SK-N-MC (cell line): Measurements from ENCODE around the gene MVD.

Experiments used
- DNase-seq: peaks from one replicate; pipeline ENCODE4 v3.0.0-alpha.2; 2011; ENCODE audit warnings: low read depth, low spot score
- H3K27ac ChIP-seq: fragments of 200-600 bp; sonication (generic); 2 replicates; pipeline ENCODE4 v1.5.1; 2016; ENCODE audit warnings: mixed run types
- H3K36me3 ChIP-seq: fragments of 200-600 bp; sonication (generic); 2 replicates; pipeline ENCODE4 v1.6.1; 2017; ENCODE audit warnings: antibody characterized with exemption, low read length, mixed read lengths; ENCODE audit not compliant: insufficient read depth
- H3K4me3 ChIP-seq: fragments of 200-600 bp; sonication (generic); 2 replicates; pipeline ENCODE4 v1.5.1; 2016
- H3K9ac ChIP-seq: fragments of 200-600 bp; sonication (generic); 2 replicates; pipeline ENCODE4 v1.8.0; 2017; ENCODE audit warnings: mixed run types, mixed read lengths; ENCODE audit not compliant: insufficient read length
- H3K9me3 ChIP-seq: fragments of 200-600 bp; sonication (generic); 2 replicates; pipeline ENCODE4 v1.6.1; 2017; ENCODE audit warnings: low read depth, mild to moderate bottlenecking, antibody characterized with exemption, low read length, moderate library complexity, mixed read lengths
- EZH2 ChIP-seq: fragments of 200-600 bp; sonication (generic); IDR thresholded peaks from one replicate; pipeline ENCODE4 v1.6.1; 2017; ENCODE audit warnings: antibody characterized with exemption
- FOXP2 ChIP-seq: optimal IDR thresholded peaks from 2 replicates; pipeline ENCODE3; 2011; ENCODE audit warnings: mild to moderate bottlenecking, moderate library complexity; ENCODE audit not compliant: insufficient read depth; ENCODE audit errors: extremely low read length, control extremely low read depth
- POLR2AphosphoS5 ChIP-seq: IDR thresholded peaks from 2 replicates; pipeline ENCODE4 v1.6.1; 2012; ENCODE audit warnings: mild to moderate bottlenecking, low read depth, low read length, borderline replicate concordance

The MVD gene

GRCh38 chr16:88635671-88636319 is 27.1 kb downstream of the MVD start:
- no peaks in the 10 kb centered on the region for H3K9me3 ChIP-seq
- no peak for DNase-seq

GRCh38 chr16:88634994-88635670 is 27.8 kb downstream of the MVD start:
- Histone ChIP-seq H3K27ac (no peak overlapping the region), H3K9me3 (no peaks in the 10 kb centered on the region), H3K9ac (no peak overlapping the region), H3K36me3 (no peaks in the 10 kb centered on the region), H3K4me3 (no peak overlapping the region)
- TF ChIP-seq FOXP2 (no peak), EZH2 (no peak), POLR2AphosphoS5 (no peak)
- no peak for DNase-seq

More at GRCh38 chr16:88635671-88636319, 27.1 kb downstream of the MVD start:
- TF ChIP-seq EZH2, result no peak
- TF ChIP-seq FOXP2, result no peak
- no peak for TF ChIP-seq POLR2AphosphoS5
- H3K9ac ChIP-seq, result no peak overlapping the region
- H3K36me3 ChIP-seq, result no peaks in the 10 kb centered on the region
- no peak overlapping the region for H3K27ac ChIP-seq
- H3K4me3 ChIP-seq, result no peak overlapping the region

DNA sequence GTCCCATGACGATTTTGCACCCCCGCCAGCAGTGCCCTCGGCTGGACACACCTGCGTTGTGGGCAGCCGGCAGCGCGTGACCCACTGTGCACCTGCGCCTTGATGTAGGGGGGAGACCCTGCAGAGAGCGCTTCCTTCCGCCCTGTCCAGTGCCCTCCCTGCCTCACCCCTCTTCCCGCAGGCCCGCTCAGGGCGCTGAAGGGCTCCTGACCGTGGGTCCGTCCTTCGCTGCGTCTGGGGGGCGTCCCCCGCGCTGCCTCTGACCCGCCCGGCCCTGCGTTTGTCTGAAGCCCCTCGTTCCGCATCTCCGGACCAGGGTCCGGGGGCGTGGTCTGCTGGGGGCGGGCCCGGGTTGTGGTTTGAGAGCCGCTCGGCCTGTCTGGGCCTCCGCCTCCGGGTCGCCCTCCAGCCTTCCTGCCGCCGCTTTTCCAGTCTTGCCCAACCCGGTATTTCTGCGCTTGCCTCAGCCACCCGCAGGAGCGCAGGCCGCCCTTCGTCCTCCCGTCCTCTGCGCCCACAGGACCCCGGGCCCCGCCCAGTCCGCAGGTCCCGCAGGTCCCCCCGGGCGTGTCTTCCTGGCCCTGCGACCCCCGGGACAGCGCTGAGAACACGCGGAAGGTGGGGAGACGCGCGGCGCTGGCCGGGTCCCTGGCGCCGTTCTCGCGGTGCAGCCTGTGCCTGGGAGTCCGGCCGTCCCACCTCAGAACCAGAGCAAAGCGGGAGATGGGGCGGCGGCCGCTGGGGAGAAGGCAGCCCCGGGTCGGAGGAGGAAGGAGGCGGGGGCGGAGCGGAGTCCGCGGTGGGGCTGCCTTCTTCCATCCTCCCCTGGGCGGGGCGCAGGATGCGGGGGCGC is 28.5 kb downstream of the MVD start:
- Histone ChIP-seq H3K4me3 (no peak overlapping the region), H3K36me3 (no peaks in the 10 kb centered on the region), H3K9me3 (no peaks in the 10 kb centered on the region), H3K9ac (no peak overlapping the region), H3K27ac (no peak overlapping the region)
- no peak for TF ChIP-seq POLR2AphosphoS5
- no peak for TF ChIP-seq FOXP2
- TF ChIP-seq EZH2, result no peak
- no peak for DNase-seq

DNA sequence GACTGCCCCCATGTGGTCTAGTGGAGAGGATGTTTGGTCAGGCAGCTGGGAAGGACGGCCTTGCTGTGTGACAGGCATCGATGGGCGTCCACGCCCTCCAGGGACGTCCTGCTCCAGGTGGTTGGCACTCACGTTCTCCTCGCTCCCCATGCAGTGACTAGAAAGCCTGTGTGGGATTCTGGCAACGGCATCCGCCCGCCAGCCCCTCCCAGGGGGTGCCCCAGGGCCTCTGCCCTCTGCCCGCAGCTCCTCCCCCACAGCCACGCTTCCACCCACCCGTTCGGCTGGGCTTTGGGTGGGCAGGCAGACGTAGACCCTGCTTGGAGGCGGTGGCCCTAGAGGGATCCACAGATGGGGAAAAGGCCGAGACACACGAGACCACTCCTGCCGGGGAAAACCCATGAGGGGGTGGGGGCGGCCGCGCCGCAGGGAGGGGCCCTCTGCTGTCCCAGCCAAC is 29.2 kb downstream of the MVD start:
- no peak for DNase-seq
- H3K4me3 ChIP-seq, result no peak overlapping the region
- H3K36me3 ChIP-seq, result no peaks in the 10 kb centered on the region
- H3K27ac ChIP-seq, result no peak overlapping the region
- H3K9me3 ChIP-seq, result no peaks in the 10 kb centered on the region
- no peak overlapping the region for H3K9ac ChIP-seq
- TF ChIP-seq EZH2, result no peak

GRCh38 chr16:88632587-88632930 is 30.3 kb downstream of the MVD start:
- H3K27ac ChIP-seq, result no peak overlapping the region
- TF ChIP-seq FOXP2 (no peak), POLR2AphosphoS5 (no peak), EZH2 (no peak)

GRCh38 chr16:88631920-88632586 is 30.8 kb downstream of the MVD start:
- Histone ChIP-seq H3K36me3 (no peaks in the 10 kb centered on the region; the same call in 1 of the 2 replicates), H3K27ac (no peak overlapping the region), H3K9me3 (no peaks in the 10 kb centered on the region), H3K4me3 (no peak overlapping the region), H3K9ac (no peak overlapping the region)
- no peak for DNase-seq
- TF ChIP-seq EZH2, result no peak
- no peak for TF ChIP-seq POLR2AphosphoS5
- TF ChIP-seq FOXP2, result no peak

More at GRCh38 chr16:88632587-88632930, 30.3 kb downstream of the MVD start:
- H3K4me3 ChIP-seq, result no peak overlapping the region
- DNase-seq, result no peak
- H3K9ac ChIP-seq, result no peak overlapping the region
- no peaks in the 10 kb centered on the region for H3K9me3 ChIP-seq
- no peaks in the 10 kb centered on the region; the same call in 1 of the 2 replicates for H3K36me3 ChIP-seq

- Histone ChIP-seq H3K4me3 (no peak overlapping the region), H3K9ac (no peak overlapping the region), H3K9me3 (no peaks in the 10 kb centered on the region), H3K36me3 (no peaks in the 10 kb centered on the region; the same call in 1 of the 2 replicates), H3K27ac (no peak overlapping the region)
- TF ChIP-seq EZH2 (no peak), POLR2AphosphoS5 (no peak), FOXP2 (no peak)
- DNase-seq, result no peak
Observed at GRCh38 chr16:88631384-88631783, 31.5 kb downstream of the MVD start.

GRCh38 chr16:88630941-88631340 is 31.9 kb downstream of the MVD start:
- Histone ChIP-seq H3K9me3 (no peaks in the 10 kb centered on the region), H3K9ac (no peak overlapping the region), H3K36me3 (no peaks in the 10 kb centered on the region; the same call in 1 of the 2 replicates), H3K4me3 (no peak overlapping the region), H3K27ac (no peak overlapping the region)
- DNase-seq, result no peak
- TF ChIP-seq FOXP2, result no peak
- TF ChIP-seq POLR2AphosphoS5, result no peak
- no peak for TF ChIP-seq EZH2
